WERI-Rb-1 (cell line): Measurements from ENCODE around the gene MACROD2.

Source experiments
- DNase-seq: peaks from one replicate; pipeline ENCODE4 v3.0.0-alpha.2; 2020
- H3K27ac ChIP-seq: fragments of 250-450 bp; sonication (Bioruptor Pico); 2 replicates; pipeline ENCODE4 v1.5.1; 2020; ENCODE audit warnings: mild to moderate bottlenecking, moderate library complexity
- H3K27me3 ChIP-seq: fragments of 250-450 bp; sonication (Bioruptor Pico); 2 replicates; pipeline ENCODE4 v1.5.1; 2021; ENCODE audit warnings: mild to moderate bottlenecking, low read depth, moderate library complexity; ENCODE audit not compliant: insufficient read depth, severe bottlenecking
- H3K36me3 ChIP-seq: fragments of 250-450 bp; sonication (Bioruptor Pico); 2 replicates; pipeline ENCODE4 v1.5.1; 2020; ENCODE audit warnings: mild to moderate bottlenecking, moderate library complexity
- H3K4me3 ChIP-seq: 2 replicates; pipeline ENCODE4 v1.5.1; 2011; ENCODE audit warnings: low read depth, mild to moderate bottlenecking, control low read depth, low read length
- H3K9me3 ChIP-seq: fragments of 250-450 bp; sonication (Bioruptor Pico); 2 replicates; pipeline ENCODE4 v1.5.1; 2021; ENCODE audit warnings: mild to moderate bottlenecking, moderate library complexity; ENCODE audit not compliant: severe bottlenecking
- TF ChIP-seq, protein P1 (sequence below): IDR thresholded peaks from 2 replicates; pipeline ENCODE4 v1.5.1; 2011; ENCODE audit warnings: low read depth, mild to moderate bottlenecking, control low read depth, inconsistent platforms, low read length

The MACROD2 gene

DNA sequence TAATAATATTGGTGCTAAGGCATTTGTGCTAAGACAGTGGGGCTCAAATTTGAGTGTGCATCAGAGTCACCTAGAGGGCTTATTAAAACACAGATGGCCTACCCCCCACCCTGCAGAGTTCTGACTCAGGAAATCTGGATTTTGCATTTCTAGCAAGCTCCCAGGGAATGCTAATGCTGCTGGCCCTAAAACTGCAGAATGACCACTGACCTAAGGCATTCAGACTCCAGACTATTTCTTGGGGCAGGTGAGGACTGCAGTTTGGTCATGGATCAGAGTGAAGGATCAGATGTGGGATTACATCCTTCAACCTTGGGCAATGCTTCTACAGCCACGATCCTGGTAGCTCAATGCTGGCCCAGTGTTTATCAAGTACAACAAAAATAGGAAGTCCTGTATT, 952.2 kb downstream of the MACROD2 start:
- Histone ChIP-seq H3K27ac (no peak overlapping the region), H3K9me3 (no peaks in the 10 kb centered on the region), H3K4me3 (no peak overlapping the region), H3K36me3 (no peaks in the 10 kb centered on the region), H3K27me3 (no peaks in the 10 kb centered on the region)
- no peak for DNase-seq
- TF ChIP-seq, protein P1, sequence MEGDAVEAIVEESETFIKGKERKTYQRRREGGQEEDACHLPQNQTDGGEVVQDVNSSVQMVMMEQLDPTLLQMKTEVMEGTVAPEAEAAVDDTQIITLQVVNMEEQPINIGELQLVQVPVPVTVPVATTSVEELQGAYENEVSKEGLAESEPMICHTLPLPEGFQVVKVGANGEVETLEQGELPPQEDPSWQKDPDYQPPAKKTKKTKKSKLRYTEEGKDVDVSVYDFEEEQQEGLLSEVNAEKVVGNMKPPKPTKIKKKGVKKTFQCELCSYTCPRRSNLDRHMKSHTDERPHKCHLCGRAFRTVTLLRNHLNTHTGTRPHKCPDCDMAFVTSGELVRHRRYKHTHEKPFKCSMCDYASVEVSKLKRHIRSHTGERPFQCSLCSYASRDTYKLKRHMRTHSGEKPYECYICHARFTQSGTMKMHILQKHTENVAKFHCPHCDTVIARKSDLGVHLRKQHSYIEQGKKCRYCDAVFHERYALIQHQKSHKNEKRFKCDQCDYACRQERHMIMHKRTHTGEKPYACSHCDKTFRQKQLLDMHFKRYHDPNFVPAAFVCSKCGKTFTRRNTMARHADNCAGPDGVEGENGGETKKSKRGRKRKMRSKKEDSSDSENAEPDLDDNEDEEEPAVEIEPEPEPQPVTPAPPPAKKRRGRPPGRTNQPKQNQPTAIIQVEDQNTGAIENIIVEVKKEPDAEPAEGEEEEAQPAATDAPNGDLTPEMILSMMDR, result no peak

- TF ChIP-seq, protein P1, result no peak
- no peak overlapping the region for H3K4me3 ChIP-seq
- DNase-seq, result no peak
Measured at GRCh38 chr20:14947946-14948345, 952.6 kb downstream of the MACROD2 start.

GRCh38 chr20:14948416-14948815, 953.1 kb downstream of the MACROD2 start:
- H3K4me3 ChIP-seq, result no peak overlapping the region
- no peaks in the 10 kb centered on the region for H3K27me3 ChIP-seq
- no peaks in the 10 kb centered on the region for H3K9me3 ChIP-seq
- no peak overlapping the region for H3K27ac ChIP-seq
- TF ChIP-seq, protein P1, result peak; percentile 31; the same call in 1 of the 2 replicates
- H3K36me3 ChIP-seq, result no peaks in the 10 kb centered on the region
- no peak for DNase-seq

More at GRCh38 chr20:14947946-14948345, 952.6 kb downstream of the MACROD2 start:
- Histone ChIP-seq H3K27ac (no peak overlapping the region), H3K36me3 (no peaks in the 10 kb centered on the region), H3K27me3 (no peaks in the 10 kb centered on the region), H3K9me3 (no peaks in the 10 kb centered on the region)

- TF ChIP-seq, protein P1, result no peak
- no peaks in the 10 kb centered on the region for H3K27me3 ChIP-seq
- H3K4me3 ChIP-seq, result no peak overlapping the region
- DNase-seq, result no peak
- no peaks in the 10 kb centered on the region for H3K36me3 ChIP-seq
- no peaks in the 10 kb centered on the region for H3K9me3 ChIP-seq
- H3K27ac ChIP-seq, result no peak overlapping the region
Measured at GRCh38 chr20:14950633-14951032, 955.3 kb downstream of the MACROD2 start.

- Histone ChIP-seq H3K36me3 (no peaks in the 10 kb centered on the region), H3K27me3 (no peaks in the 10 kb centered on the region), H3K4me3 (no peak overlapping the region), H3K27ac (no peak overlapping the region), H3K9me3 (no peaks in the 10 kb centered on the region)
- TF ChIP-seq, protein P1, result no peak
- DNase-seq, result no peak
Measured at GRCh38 chr20:14951105-14951504, 955.8 kb downstream of the MACROD2 start.

DNA sequence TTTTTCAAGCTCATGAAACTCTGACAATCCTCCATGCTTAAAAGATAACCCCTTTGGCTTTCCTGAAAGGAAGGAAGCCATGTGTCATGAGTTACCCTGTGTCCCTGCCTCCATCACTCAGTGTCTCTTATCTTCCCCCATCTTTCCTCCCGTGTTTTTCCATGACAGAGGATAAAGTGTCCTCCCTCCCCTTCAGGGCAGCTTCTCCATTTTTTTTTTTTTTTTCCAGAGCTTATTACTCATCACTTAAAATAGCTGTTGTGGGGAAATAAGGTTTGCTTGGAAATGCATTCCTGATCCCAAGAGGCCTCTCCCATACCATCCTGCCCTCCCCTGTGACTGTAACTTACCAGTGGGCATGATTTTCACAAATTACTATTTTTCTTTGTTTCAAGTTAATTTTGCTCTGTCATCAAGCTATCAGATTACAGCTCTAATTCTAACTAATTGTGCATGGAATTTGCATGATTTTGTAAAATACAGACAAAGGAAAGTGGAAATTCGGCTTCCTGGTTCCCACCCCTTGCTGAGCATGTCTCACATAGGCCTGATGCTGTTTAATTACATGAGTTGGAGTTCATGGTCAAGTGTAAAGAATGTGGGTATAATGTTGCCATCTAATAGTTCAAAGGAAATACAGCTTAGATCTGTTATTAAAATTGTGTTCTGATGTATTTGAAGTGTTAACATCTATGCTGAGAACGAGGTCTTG, 956.5 kb downstream of the MACROD2 start:
- H3K9me3 ChIP-seq, result no peaks in the 10 kb centered on the region
- no peaks in the 10 kb centered on the region for H3K36me3 ChIP-seq
- no peak overlapping the region for H3K27ac ChIP-seq
- TF ChIP-seq, protein P1, result no peak
- no peak for DNase-seq
- no peak overlapping the region for H3K4me3 ChIP-seq
- H3K27me3 ChIP-seq, result no peaks in the 10 kb centered on the region
